Heart right ventricle (tissue), 16 donors: ENCODE measurements around the gene IL1RAPL2. TPM values are rescaled to one million over a fixed set of nuclear protein-coding genes. Genes with fewer than 3 reads are reported as not detected.

Experiments
- ATAC-seq, 8 donors: fragments of 200-7000 bp; cut with Tn5 transposase; one replicate each; pipeline ENCODE4 v1.9.1; 2020; ENCODE audit warnings: mild to moderate bottlenecking in 8 of 8, moderate library complexity in 8 of 8, moderate number of reproducible peaks in 1 of 8
- DNase-seq, 2 donors: peaks; one replicate each; pipeline ENCODE4 v3.0.0-alpha.2; 2020
- H3K27ac ChIP-seq, 10 donors: fragments of 200-600 bp; sonication (generic) in 2 of 10; one replicate each; pipeline versions ENCODE4 v1.5.0 to v1.8.0; 2020 to 2022; ENCODE audit warnings: mild to moderate bottlenecking in 3 of 10
- H3K27me3 ChIP-seq, 7 donors: fragments of 200-600 bp; one replicate each; pipeline ENCODE4 v1.8.0; 2021 to 2022; ENCODE audit warnings: mild to moderate bottlenecking in 2 of 7
- H3K36me3 ChIP-seq, 9 donors: fragments of 200-600 bp; sonication (generic) in 1 of 9; one replicate each; pipeline versions ENCODE4 v1.5.0 to v1.8.0; 2020 to 2022; ENCODE audit warnings: mild to moderate bottlenecking in 2 of 9
- H3K4me1 ChIP-seq, 9 donors: fragments of 200-600 bp; sonication (generic) in 1 of 9; one replicate each; pipeline versions ENCODE4 v1.5.0 to v1.8.0; 2020 to 2022; ENCODE audit warnings: mild to moderate bottlenecking in 4 of 9
- H3K4me3 ChIP-seq, 10 donors: fragments of 200-600 bp; sonication (generic) in 2 of 10; one replicate each; pipeline versions ENCODE4 v1.5.0 to v1.8.0; 2020 to 2022; ENCODE audit warnings: mild to moderate bottlenecking in 7 of 10, moderate library complexity in 2 of 10
- H3K9me3 ChIP-seq, 11 donors: fragments of 200-600 bp in 10 of 11; sonication (generic) in 2 of 11; one replicate each; pipeline versions ENCODE4 v1.5.0 to v1.8.0; 2013 to 2022; ENCODE audit warnings: mild to moderate bottlenecking in 2 of 11, control low read depth in 1 of 11, moderate library complexity in 1 of 11
- WGBS, 2 donors: extraction: QIAGEN DNeasy Blood & Tissue Kit; methylation state at CpG; one replicate each; pipeline ENCODE4 v1.1.7; 2013; ENCODE audit warnings: inconsistent platforms in 1 of 2; 5-methylcytosine and 5-hydroxymethylcytosine counted together
- intact Hi-C, 10 donors: fragments of 100-400 bp; cut with DNase I; formaldehyde crosslinking; loops; one replicate each; pipeline versions ENCODE4 v1.11.1 to v1.14.2; 2022
- polyA plus RNA-seq, 2 donors: library from polyadenylated mRNA; stranded (reverse); fragments of 200-250 nt; gene quantifications; one replicate each; pipeline ENCODE4 v1.2.3, GENCODE V29; 2013
- total RNA-seq, 10 donors: library from RNA; stranded (reverse); fragmentation: NEBNext Ultra II Directional in 3 of 10; extraction: Animal tissue kit (Norgen Biotek cat#: 25700) in 3 of 10; gene quantifications; one replicate each; pipeline versions ENCODE4 v1.2.1 to v1.2.4, GENCODE V29; 2021 to 2023
- TF ChIP-seq, protein P1 (sequence below), 9 donors: fragments of 200-600 bp; sonication (generic) in 2 of 9; IDR thresholded peaks; one replicate each; pipeline versions ENCODE4 v1.5.0 to v1.8.0; 2021 to 2022; ENCODE audit warnings: antibody characterized with exemption in 9 of 9, mild to moderate bottlenecking in 5 of 9, moderate library complexity in 1 of 9
- donor health status: Arrhythmogenic right ventricular cardiomyopathy.
- donor health status: ischemic (EF 13 %, LVEDD 7.1; RV severe dilation, severe dysfunction).
- donor health status: healthy with polysubstance abuse.
- donor health status: DM: no; HTN: yes; CAD: no.
- donor health status: DM: no; HTN: no; CAD: no.
- donor health status: ischemic (EF 25% LVEDD 6.9; RV normal size, moderate dysfunction).
- donor health status: ischemic (EF 25% LVEDD 5.7; RV mildly dilated, moderate dysfunction).
- donor health status: healthy.
- donor health status: DM: yes; HTN: yes; CAD: no.
- donor health status: Ischemic cardiomyopathy.
- donor health status: ischemic (EF 35%, LVEDD 5.7; RV mildly dilated, moderate dysfunction).
- donor health status: nonischemic (EF 11% LVEDD 7.7; RV severe dilation, severe dysfunction).
- donor health status: DM: yes; HTN: yes; CAD: no.
- donor health status: PGD.
- donor health status: ischemic (EF 29% LVEDD 5.4; RV normal size, mild dysfunction).
- donor health status: nonischemic (EF 23%, LVEDD 6.1; RV moderate dilation, normal function).

The IL1RAPL2 gene
- total and polyA plus RNA-seq, 12 donors, result 0.01 TPM; not detected in 11

DNA sequence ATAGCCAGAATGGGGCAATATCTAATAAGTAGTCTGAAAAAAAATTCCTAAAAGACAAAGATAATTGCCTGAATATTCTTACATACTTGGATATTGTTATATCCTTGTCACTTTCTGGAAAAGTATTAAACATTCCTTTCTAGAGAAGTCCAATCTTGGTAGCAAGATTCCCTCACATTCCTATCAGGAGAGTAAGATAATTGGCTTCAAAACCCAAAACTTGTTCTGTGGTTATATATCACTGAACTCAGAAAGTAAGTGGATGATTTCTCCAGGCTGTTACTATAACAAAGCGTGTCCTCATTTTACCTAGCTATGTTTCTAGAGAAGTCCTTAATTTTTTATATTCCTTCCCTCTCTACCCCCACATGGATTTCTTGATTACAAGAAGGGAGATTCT, 700.5 kb downstream of the IL1RAPL2 start:
- TF ChIP-seq, protein P1, sequence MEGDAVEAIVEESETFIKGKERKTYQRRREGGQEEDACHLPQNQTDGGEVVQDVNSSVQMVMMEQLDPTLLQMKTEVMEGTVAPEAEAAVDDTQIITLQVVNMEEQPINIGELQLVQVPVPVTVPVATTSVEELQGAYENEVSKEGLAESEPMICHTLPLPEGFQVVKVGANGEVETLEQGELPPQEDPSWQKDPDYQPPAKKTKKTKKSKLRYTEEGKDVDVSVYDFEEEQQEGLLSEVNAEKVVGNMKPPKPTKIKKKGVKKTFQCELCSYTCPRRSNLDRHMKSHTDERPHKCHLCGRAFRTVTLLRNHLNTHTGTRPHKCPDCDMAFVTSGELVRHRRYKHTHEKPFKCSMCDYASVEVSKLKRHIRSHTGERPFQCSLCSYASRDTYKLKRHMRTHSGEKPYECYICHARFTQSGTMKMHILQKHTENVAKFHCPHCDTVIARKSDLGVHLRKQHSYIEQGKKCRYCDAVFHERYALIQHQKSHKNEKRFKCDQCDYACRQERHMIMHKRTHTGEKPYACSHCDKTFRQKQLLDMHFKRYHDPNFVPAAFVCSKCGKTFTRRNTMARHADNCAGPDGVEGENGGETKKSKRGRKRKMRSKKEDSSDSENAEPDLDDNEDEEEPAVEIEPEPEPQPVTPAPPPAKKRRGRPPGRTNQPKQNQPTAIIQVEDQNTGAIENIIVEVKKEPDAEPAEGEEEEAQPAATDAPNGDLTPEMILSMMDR (IDR thresholded peaks at IDR 0.05), result no peak
- intact Hi-C loops, result no loop called here
- H3K27ac ChIP-seq, result no peak overlapping the region
- H3K36me3 ChIP-seq, result no peaks in the 10 kb centered on the region
- no peaks in the 10 kb centered on the region for H3K9me3 ChIP-seq
- H3K27me3 ChIP-seq, result peaks cover 0 to 46% (median 0%) of the 10 kb centered on the region in 7 donors
- ATAC-seq (no peak), DNase-seq (no peak)
- 90 to 94% methylated on average over 1 of the region's 1 CpG for WGBS, 2 donors
- no peaks in the 10 kb centered on the region for H3K4me1 ChIP-seq
- no peak overlapping the region for H3K4me3 ChIP-seq

DNA sequence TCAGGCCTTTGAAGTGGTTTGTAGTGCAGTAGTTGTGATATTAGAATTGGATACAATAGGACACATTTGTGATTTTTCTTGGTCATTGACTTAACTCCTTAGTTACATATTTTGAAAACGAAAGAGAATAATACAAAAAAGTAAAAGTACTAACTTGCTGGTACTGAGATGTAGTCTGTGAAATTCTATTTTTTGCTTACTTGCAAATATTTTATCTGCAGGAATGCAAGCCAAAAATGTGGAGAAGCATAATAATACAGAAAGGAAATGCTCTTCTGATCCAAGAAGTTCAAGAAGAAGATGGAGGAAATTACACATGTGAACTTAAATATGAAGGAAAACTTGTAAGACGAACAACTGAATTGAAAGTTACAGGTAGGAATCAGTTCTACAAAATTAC, 701.2 kb downstream of the IL1RAPL2 start:
- TF ChIP-seq, protein P1 (IDR thresholded peaks at IDR 0.05), result no peak
- no peak for ATAC-seq
- Histone ChIP-seq H3K27ac (no peak overlapping the region), H3K27me3 (peaks cover 0 to 46% (median 0%) of the 10 kb centered on the region in 7 donors), H3K36me3 (no peaks in the 10 kb centered on the region), H3K4me1 (no peaks in the 10 kb centered on the region), H3K4me3 (no peak overlapping the region), H3K9me3 (no peaks in the 10 kb centered on the region)
- WGBS, 2 donors, result 59 to 72% methylated on average over 2 of the region's 2 CpGs
- intact Hi-C loops, result no loop called here
- DNase-seq, result no peak

DNA sequence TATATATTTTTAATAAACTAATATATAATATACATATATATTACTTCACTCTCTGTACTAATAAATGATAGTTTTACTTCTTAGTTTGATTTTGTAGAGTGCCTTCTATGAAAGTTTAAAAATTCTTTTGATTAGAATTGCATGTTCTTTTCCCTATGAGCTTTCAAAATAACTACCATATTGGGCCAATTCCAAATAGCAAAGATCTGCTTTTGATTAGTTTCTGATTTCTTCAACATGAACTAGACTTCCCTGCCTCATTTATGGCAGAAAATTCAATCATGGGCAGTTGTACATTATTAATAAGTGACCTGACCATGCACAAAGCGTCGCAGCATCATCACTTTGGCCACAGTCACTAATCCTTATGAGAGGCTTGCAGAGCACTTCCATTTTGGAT, 703.4 kb downstream of the IL1RAPL2 start:
- TF ChIP-seq, protein P1 (IDR thresholded peaks at IDR 0.05), result no peak
- no peak overlapping the region for H3K4me3 ChIP-seq
- intact Hi-C loops, result no loop called here
- no peak overlapping the region for H3K27ac ChIP-seq
- no peak for ATAC-seq
- H3K27me3 ChIP-seq, result peaks cover 0 to 31% (median 0%) of the 10 kb centered on the region in 7 donors
- no peaks in the 10 kb centered on the region for H3K36me3 ChIP-seq
- no peak for DNase-seq
- no peaks in the 10 kb centered on the region for H3K9me3 ChIP-seq
- WGBS, 2 donors, result 95 to 99% methylated on average over 2 of the region's 2 CpGs
- H3K4me1 ChIP-seq, result no peaks in the 10 kb centered on the region

DNA sequence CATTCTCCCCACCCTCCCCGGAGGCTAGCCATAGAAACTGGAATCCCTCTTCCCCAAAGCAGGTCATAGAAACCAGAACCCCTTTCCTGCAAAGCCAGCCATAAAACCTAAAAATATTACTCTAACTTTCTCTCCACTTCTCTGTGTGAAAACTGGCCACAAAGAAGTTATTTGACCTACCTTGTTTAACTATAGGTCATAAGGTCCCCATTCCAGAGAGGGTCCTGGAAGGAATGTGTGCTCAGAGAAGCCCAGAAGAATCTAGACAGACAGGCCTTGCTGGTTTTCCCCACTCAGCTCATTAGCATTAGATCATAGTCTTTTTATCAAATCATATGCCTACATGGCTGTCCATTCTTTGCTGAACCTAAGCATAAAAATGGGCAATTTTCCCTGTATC, 707.3 kb downstream of the IL1RAPL2 start:
- WGBS, 2 donors, result 81 to 100% methylated on average over 1 of the region's 1 CpG
- H3K36me3 ChIP-seq, result no peaks in the 10 kb centered on the region

More for the DNA sequence above, 707.3 kb downstream of the IL1RAPL2 start:
- no peaks in the 10 kb centered on the region for H3K9me3 ChIP-seq
- ATAC-seq (no peak), DNase-seq (no peak)
- intact Hi-C loops, result no loop called here
- TF ChIP-seq, protein P1 (IDR thresholded peaks at IDR 0.05), result no peak
- no peak overlapping the region for H3K27ac ChIP-seq
- H3K4me1 ChIP-seq, result no peaks in the 10 kb centered on the region
- no peak overlapping the region for H3K4me3 ChIP-seq
- peaks cover 0 to 9% (median 0%) of the 10 kb centered on the region in 7 donors for H3K27me3 ChIP-seq
